Smooth muscle cell (in vitro differentiated cells): ENCODE data around the gene FRS3. TPM values are rescaled to one million over a fixed set of nuclear protein-coding genes. Genes with fewer than 3 reads are reported as not detected.
"Not testable (repeated sequence)": the region's sequence is repeated elsewhere in the genome, so short reads cannot be mapped to it uniquely, and the experiment has no call there.

Experiments used
- DNase-seq: peaks from one replicate; lab custom pipeline; 2025; ENCODE audit not compliant: unreplicated experiment; lab: John Stamatoyannopoulos, UW
- H2AFZ ChIP-seq: fragments of 200-600 bp; sonication (generic); 2 replicates; pipeline ENCODE4 v1.6.0; 2016; ENCODE audit warnings: antibody characterized with exemption, low read depth, mild to moderate bottlenecking
- H3F3A ChIP-seq: fragments of 200-600 bp; sonication (generic); 2 replicates; pipeline ENCODE4 v1.6.0; 2017; ENCODE audit warnings: antibody characterized with exemption, low read depth
- H3K27ac ChIP-seq: fragments of 200-600 bp; sonication (generic); 2 replicates; pipeline ENCODE4 v1.5.1; 2016; ENCODE audit warnings: low read depth, mild to moderate bottlenecking
- H3K27me3 ChIP-seq: fragments of 200-600 bp; sonication (generic); 2 replicates; pipeline ENCODE4 v1.6.1; 2016; ENCODE audit warnings: low read depth, mild to moderate bottlenecking
- H3K36me3 ChIP-seq: fragments of 200-600 bp; sonication (generic); 2 replicates; pipeline ENCODE4 v1.5.1; 2016; ENCODE audit warnings: low read depth
- H3K4me1 ChIP-seq: fragments of 200-600 bp; sonication (generic); 2 replicates; pipeline ENCODE4 v1.5.1; 2016; ENCODE audit warnings: low read depth
- H3K4me2 ChIP-seq: fragments of 200-600 bp; sonication (generic); 2 replicates; pipeline ENCODE4 v1.6.0; 2016; ENCODE audit warnings: mild to moderate bottlenecking
- H3K4me3 ChIP-seq: fragments of 200-600 bp; sonication (generic); 2 replicates; pipeline ENCODE4 v1.5.1; 2016; ENCODE audit warnings: mild to moderate bottlenecking
- H3K79me2 ChIP-seq: fragments of 200-600 bp; sonication (generic); 2 replicates; pipeline ENCODE4 v1.6.0; 2016; ENCODE audit warnings: low read depth, mild to moderate bottlenecking
- H3K9ac ChIP-seq: fragments of 200-600 bp; sonication (generic); 2 replicates; pipeline ENCODE4 v1.6.0; 2016; ENCODE audit warnings: low read depth
- H3K9me3 ChIP-seq: fragments of 200-600 bp; sonication (generic); replicated peaks from 2 replicates; pipeline ENCODE4 v1.5.1; 2016; ENCODE audit warnings: low read depth
- H4K20me1 ChIP-seq: fragments of 200-600 bp; sonication (generic); 2 replicates; pipeline ENCODE4 v1.6.0; 2016; ENCODE audit warnings: low read depth
- WGBS: methylation state at CpG from one replicate; pipeline ENCODE4 v1.1.7; 2016; ENCODE audit warnings: low lambda C conversion rate; 5-methylcytosine and 5-hydroxymethylcytosine counted together
- polyA plus RNA-seq: library from polyadenylated mRNA; unstranded; fragments of >200 nt; fragmentation: Nextera tagmentation; extraction: Ambion mirVana; gene quantifications from 2 replicates; pipeline ENCODE4 v1.2.1, GENCODE V29; 2016
- total RNA-seq: library from RNA; depleted of rRNA; stranded (reverse); fragments of >200 nt; gene quantifications from 2 replicates; pipeline ENCODE4 v1.2.3, GENCODE V29; 2014
- TF ChIP-seq, protein P1 (sequence below): fragments of 200-600 bp; sonication (generic); IDR thresholded peaks from 2 replicates; pipeline ENCODE4 v1.5.1; 2017; ENCODE audit warnings: borderline replicate concordance, mild to moderate bottlenecking, antibody characterized with exemption; ENCODE audit not compliant: insufficient read depth, poor library complexity, severe bottlenecking

Gene FRS3
- total and polyA plus RNA-seq, 2 experiments from 2014 or later = 3.1 to 6.4 TPM

DNA sequence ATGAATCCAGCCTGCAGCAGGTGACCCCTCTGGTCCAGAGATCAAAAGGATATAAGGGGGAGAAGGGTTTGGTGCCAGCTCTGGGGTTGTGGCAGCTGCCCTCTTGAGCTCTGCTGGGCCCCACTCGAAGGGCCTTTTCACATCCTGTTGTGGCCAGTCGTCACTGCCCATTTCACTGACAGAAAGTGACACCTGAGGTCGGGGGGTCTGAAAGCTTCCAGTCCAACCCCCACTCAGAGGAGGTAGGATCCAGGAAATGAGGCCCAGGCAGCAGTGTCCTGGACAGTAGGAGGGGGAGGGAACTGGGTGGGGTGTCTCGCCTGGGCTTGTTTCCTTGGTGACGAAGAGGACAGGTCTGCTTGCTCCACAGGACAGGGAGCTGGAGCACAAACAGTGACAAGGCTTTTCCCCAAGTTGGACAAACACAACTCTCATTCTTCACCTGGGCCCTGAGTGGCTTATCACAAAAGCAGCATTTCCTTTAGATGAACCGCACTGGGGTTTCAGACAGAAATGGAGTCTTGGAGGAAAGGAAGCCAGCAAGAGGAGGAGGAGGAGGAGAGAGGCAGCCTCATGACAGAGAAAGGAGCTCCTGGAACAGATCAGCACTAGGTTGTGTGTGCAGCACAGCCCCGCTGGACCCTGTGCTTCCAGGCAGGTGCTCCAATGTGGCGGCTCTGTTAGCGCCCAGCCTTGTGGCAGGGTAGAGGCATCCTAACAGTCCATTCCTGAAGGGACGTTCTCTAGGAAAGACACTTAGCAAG is 11.0 kb downstream of the FRS3 start:
- Histone ChIP-seq H3K4me3 (no peak overlapping the region), H3K9ac (no peak overlapping the region), H3K27me3 (peaks cover 5% of the 10 kb centered on the region), H3F3A (no peaks in the 10 kb centered on the region), H3K4me2 (no peak overlapping the region), H3K79me2 (no peaks in the 10 kb centered on the region), H3K27ac (peak overlapping the region; percentile 3), H3K4me1 (no peaks in the 10 kb centered on the region), H3K36me3 (no peaks in the 10 kb centered on the region), H3K9me3 (no peaks in the 10 kb centered on the region), H2AFZ (no peak overlapping the region), H4K20me1 (no peaks in the 10 kb centered on the region)
- TF ChIP-seq, protein P1, sequence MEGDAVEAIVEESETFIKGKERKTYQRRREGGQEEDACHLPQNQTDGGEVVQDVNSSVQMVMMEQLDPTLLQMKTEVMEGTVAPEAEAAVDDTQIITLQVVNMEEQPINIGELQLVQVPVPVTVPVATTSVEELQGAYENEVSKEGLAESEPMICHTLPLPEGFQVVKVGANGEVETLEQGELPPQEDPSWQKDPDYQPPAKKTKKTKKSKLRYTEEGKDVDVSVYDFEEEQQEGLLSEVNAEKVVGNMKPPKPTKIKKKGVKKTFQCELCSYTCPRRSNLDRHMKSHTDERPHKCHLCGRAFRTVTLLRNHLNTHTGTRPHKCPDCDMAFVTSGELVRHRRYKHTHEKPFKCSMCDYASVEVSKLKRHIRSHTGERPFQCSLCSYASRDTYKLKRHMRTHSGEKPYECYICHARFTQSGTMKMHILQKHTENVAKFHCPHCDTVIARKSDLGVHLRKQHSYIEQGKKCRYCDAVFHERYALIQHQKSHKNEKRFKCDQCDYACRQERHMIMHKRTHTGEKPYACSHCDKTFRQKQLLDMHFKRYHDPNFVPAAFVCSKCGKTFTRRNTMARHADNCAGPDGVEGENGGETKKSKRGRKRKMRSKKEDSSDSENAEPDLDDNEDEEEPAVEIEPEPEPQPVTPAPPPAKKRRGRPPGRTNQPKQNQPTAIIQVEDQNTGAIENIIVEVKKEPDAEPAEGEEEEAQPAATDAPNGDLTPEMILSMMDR = no peak
- no peak for DNase-seq
- 79% methylated on average over 10 of the region's 10 CpGs for WGBS

DNA sequence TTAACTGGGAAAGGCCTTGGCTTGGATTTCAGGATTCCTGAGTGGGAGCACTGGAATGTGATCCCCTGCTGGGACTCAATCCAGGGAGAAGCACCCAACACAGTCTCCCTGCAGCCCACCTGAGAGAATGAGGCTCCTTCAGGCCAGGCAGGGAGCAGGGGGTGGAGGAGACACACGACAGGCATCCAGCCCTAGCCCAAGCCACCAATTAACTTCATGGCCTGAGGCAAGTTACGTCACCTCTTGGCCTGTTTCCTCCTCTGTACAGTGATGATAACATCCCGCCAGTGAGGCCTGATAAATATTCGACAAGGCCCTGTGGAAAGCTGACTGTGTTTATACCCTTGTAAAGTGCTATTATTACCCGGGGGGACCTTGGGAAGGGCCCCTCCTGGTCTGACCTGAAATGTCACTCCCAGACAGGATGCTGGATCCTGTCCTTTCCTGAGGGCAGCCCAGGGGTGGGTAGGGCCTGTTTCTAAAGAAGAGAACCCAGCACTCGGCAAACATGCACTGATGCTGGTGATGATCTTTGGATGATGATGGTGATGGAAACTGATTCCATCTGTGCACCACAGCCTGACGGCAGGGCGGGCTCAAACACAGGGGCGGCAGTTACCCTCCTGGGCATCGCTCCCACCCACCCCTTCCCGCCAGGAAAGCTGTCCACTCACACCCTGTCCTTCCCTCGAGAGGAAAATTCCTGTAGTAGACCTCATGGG is 12.4 kb downstream of the FRS3 start:
- no peak overlapping the region for H2AFZ ChIP-seq
- WGBS = 44% methylated on average over 12 of the region's 12 CpGs
- TF ChIP-seq, protein P1 = no peak
- no peaks in the 10 kb centered on the region for H3F3A ChIP-seq
- peak overlapping the region; percentile 10 for H3K27ac ChIP-seq
- no peaks in the 10 kb centered on the region for H4K20me1 ChIP-seq
- no peak overlapping the region for H3K9ac ChIP-seq
- H3K9me3 ChIP-seq = no peaks in the 10 kb centered on the region
- H3K36me3 ChIP-seq = no peaks in the 10 kb centered on the region
- no peaks in the 10 kb centered on the region for H3K79me2 ChIP-seq
- peaks cover 5% of the 10 kb centered on the region for H3K27me3 ChIP-seq
- DNase-seq = no peak
- no peak overlapping the region for H3K4me3 ChIP-seq
- no peaks in the 10 kb centered on the region for H3K4me1 ChIP-seq
- H3K4me2 ChIP-seq = no peak overlapping the region

DNA sequence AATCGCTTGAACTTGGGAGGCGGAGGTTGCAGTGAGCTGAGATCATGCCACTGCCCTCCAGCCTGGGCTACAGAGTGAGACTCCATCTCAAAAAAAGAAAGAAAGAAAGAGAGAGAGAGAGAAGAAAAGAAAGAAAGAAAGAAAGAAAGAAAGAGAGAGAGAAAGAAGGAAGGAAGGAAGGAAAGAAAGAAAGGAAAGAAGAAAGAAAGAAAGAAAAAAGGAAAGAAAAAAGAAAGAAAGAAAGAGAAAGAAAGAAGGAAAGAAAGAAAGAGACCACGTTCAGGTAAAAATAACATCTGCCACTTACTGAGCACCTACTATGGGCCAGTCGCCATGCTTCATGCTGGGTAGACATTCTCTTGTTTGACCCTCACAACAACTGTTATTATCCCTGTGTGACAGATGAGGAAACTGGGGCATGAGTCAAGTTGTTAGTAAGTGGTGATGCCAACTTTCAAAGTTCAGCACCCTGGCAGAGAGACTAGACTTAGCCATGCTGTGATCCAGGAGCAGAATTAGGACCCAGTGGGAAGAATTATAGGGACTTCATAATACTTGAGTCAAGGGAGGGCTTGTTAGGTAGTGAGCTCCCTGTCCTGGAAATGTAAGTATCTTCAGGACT is 13.5 kb downstream of the FRS3 start:
- not testable (repeated sequence) for H3F3A ChIP-seq, H4K20me1 ChIP-seq, H2AFZ ChIP-seq, H3K27me3 ChIP-seq, H3K4me3 ChIP-seq, H3K79me2 ChIP-seq, H3K9ac ChIP-seq, H3K27ac ChIP-seq, H3K4me2 ChIP-seq, H3K4me1 ChIP-seq, H3K9me3 ChIP-seq, DNase-seq, H3K36me3 ChIP-seq
- WGBS = 94% methylated on average over 4 of the region's 4 CpGs

DNA sequence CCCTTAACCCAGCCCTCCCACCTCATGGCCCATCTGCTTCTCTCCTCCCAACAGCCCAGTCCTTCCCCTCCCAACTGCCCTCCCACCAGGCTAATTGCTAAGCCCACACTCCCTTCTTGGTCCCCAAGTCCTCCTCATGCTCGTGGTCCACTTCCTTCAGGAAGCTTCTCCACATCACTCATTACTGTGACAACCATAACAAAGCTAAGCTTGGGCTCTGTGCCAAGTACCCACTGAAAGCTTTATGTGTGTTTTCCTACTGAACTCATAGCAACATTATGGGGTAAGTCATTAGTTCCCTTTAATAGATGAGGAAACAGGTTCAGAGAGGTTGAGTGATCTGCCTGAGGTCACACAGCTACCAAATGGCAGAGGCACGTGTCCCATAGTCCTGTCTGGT is 16.2 kb downstream of the FRS3 start:
- TF ChIP-seq, protein P1 = no peak
- no peak overlapping the region for H2AFZ ChIP-seq
- DNase-seq = no peak

More for the DNA sequence above, 16.2 kb downstream of the FRS3 start:
- Histone ChIP-seq H3K79me2 (no peaks in the 10 kb centered on the region), H4K20me1 (no peaks in the 10 kb centered on the region), H3K9ac (no peak overlapping the region), H3F3A (no peaks in the 10 kb centered on the region), H3K27ac (no peak overlapping the region), H3K27me3 (peaks cover 5% of the 10 kb centered on the region), H3K4me2 (no peak overlapping the region), H3K4me1 (no peaks in the 10 kb centered on the region), H3K36me3 (no peaks in the 10 kb centered on the region), H3K9me3 (no peaks in the 10 kb centered on the region), H3K4me3 (no peak overlapping the region)
- 58% methylated on average over 2 of the region's 2 CpGs for WGBS
